Ovary (tissue), 9 donors: ENCODE measurements around the gene TMEM54. TPM values are rescaled to one million over a fixed set of nuclear protein-coding genes. Genes with fewer than 3 reads are reported as not detected.

Experiments used
- DNase-seq, 5 donors: peaks; one replicate each; pipeline ENCODE4 v3.0.0-alpha.2; 2019 to 2020
- H3K27ac ChIP-seq, 2 donors: fragments of 200-600 bp; one replicate each; pipeline versions ENCODE4 v1.5.1 to v1.8.0; 2019 to 2022
- H3K27me3 ChIP-seq: fragments of 200-600 bp; one replicate; pipeline ENCODE4 v1.8.0; 2022
- H3K36me3 ChIP-seq: fragments of 200-600 bp; sonication (generic); one replicate; pipeline ENCODE4 v1.5.1; 2019
- H3K4me1 ChIP-seq: one replicate; pipeline ENCODE4 v1.8.1; 2013; ENCODE audit warnings: mild to moderate bottlenecking, moderate library complexity; ENCODE audit not compliant: insufficient read depth
- H3K4me3 ChIP-seq: fragments of 200-600 bp; sonication (generic); one replicate; pipeline ENCODE4 v1.5.1; 2017
- H3K9me3 ChIP-seq, 2 donors: fragments of 200-600 bp in 1 of 2; sonication (generic) in 1 of 2; one replicate each; pipeline versions ENCODE4 v1.5.1 to v1.8.1; 2013 to 2019; ENCODE audit warnings: mild to moderate bottlenecking in 1 of 2, moderate library complexity in 1 of 2
- CTCF ChIP-seq, 3 donors: fragments of 450-650 bp in 2 of 3; fragments of 200-600 bp in 1 of 3; IDR thresholded peaks; one replicate each; pipeline versions ENCODE4 v1.5.1 to v1.8.0; 2016 to 2022; ENCODE audit warnings: antibody characterized with exemption in 3 of 3, mild to moderate bottlenecking in 1 of 3
- EP300 ChIP-seq: sonication (generic); formaldehyde crosslinking; IDR thresholded peaks from one replicate; pipeline ENCODE4 v1.6.1; 2017; ENCODE audit warnings: antibody characterized with exemption
- POLR2A ChIP-seq: fragments of 450-650 bp; IDR thresholded peaks from one replicate; pipeline ENCODE4 v1.6.1; 2017; ENCODE audit warnings: antibody characterized with exemption, mild to moderate bottlenecking, moderate library complexity
- WGBS, 3 donors: extraction: QIAGEN DNeasy Blood & Tissue Kit in 1 of 3; methylation state at CpG; one replicate each; pipeline versions ENCODE4 v1.1.5 to v1.1.7; 2013 to 2017; 5-methylcytosine and 5-hydroxymethylcytosine counted together
- intact Hi-C, 4 donors: fragments of 100-400 bp; cut with DNase I; formaldehyde crosslinking; loops; one replicate each; pipeline versions ENCODE4 v1.11.0 to v1.15.1; 2022 to 2023
- polyA plus RNA-seq, 2 donors: library from polyadenylated mRNA; stranded (reverse); fragments of 200-250 nt in 1 of 2; fragments of 350-450 nt in 1 of 2; fragmentation: Illumina TruSeq in 1 of 2; extraction: RNeasy Lipid Tissue Mini Kit (QIAGEN cat#74804) in 1 of 2; gene quantifications; one replicate each; pipeline ENCODE4 v1.2.3, GENCODE V29; 2013 to 2014
- total RNA-seq, 7 donors: library from RNA; depleted of rRNA in 2 of 7; stranded (reverse); fragments of >200 nt in 2 of 7; fragmentation: NEBNext Ultra II Directional in 3 of 7; extraction: Animal tissue kit (Norgen Biotek cat#: 25700) in 3 of 7; gene quantifications; one replicate each; pipeline versions ENCODE4 v1.1.0 to v1.2.4, GENCODE V29; 2016 to 2023
- donor health status: DM: no; HTN: no; CAD: no; lungs with moderate emphysema.
- donor health status: DM: no; HTN: no; CAD: no.
- donor health status: Bipolar disorder and iron deficiency.
- donor health status: DM: yes; HTN: yes; CAD: no.
- donor health status: DM: no; HTN: no; CAD: no.
- donor health status: DM: yes; HTN: yes; CAD: no.

Gene TMEM54
- total and polyA plus RNA-seq, 9 donors, result 0.85 to 64.0 (median 23.3) TPM

- no peak for DNase-seq
- H3K9me3 ChIP-seq, result no peaks in the 10 kb centered on the region
- 66 to 70% (median 67%) methylated on average over 3 of the region's 3 CpGs for WGBS, 3 donors
- H3K27me3 ChIP-seq, result no peaks in the 10 kb centered on the region
- intact Hi-C loops, result no loop called here
- no peak overlapping the region for H3K4me3 ChIP-seq
- H3K4me1 ChIP-seq, result peaks cover 13% of the 10 kb centered on the region
- no peaks in the 10 kb centered on the region for H3K36me3 ChIP-seq
- TF ChIP-seq EP300 (no peak), CTCF (IDR thresholded peaks at IDR 0.05) (no peak), POLR2A (no peak)
- H3K27ac ChIP-seq, result no peak overlapping the region
Observed at GRCh38 chr1:32861904-32862695, 39.1 kb downstream of the TMEM54 start.

GRCh38 chr1:32860566-32860965, 40.6 kb downstream of the TMEM54 start:
- no peak for TF ChIP-seq POLR2A
- TF ChIP-seq EP300, result no peak
- TF ChIP-seq CTCF (IDR thresholded peaks at IDR 0.05), result no peak
- Histone ChIP-seq H3K4me1 (peaks cover 11% of the 10 kb centered on the region), H3K36me3 (no peaks in the 10 kb centered on the region), H3K27ac (no peak overlapping the region), H3K4me3 (no peak overlapping the region), H3K9me3 (no peaks in the 10 kb centered on the region), H3K27me3 (no peaks in the 10 kb centered on the region)
- no peak for DNase-seq
- intact Hi-C loops, result no loop called here

- intact Hi-C loops, result no loop called here
- Histone ChIP-seq H3K36me3 (no peaks in the 10 kb centered on the region), H3K27ac (no peak overlapping the region), H3K27me3 (no peaks in the 10 kb centered on the region), H3K4me3 (no peak overlapping the region), H3K4me1 (peaks cover 11% of the 10 kb centered on the region), H3K9me3 (no peaks in the 10 kb centered on the region)
- no peak for DNase-seq
- 95 to 99% (median 98%) methylated on average over 2 of the region's 2 CpGs for WGBS, 3 donors
- TF ChIP-seq POLR2A (no peak), EP300 (no peak), CTCF (IDR thresholded peaks at IDR 0.05) (no peak)
Observed at GRCh38 chr1:32859915-32860314, 41.3 kb downstream of the TMEM54 start.

GRCh38 chr1:32858791-32859190, 42.4 kb downstream of the TMEM54 start:
- WGBS, 3 donors, result 88 to 90% (median 88%) methylated on average over 7 of the region's 7 CpGs
- Histone ChIP-seq H3K36me3 (no peaks in the 10 kb centered on the region), H3K27ac (no peak overlapping the region), H3K27me3 (no peaks in the 10 kb centered on the region), H3K9me3 (no peaks in the 10 kb centered on the region), H3K4me3 (no peak overlapping the region), H3K4me1 (peaks cover 9% of the 10 kb centered on the region)
- TF ChIP-seq CTCF (IDR thresholded peaks at IDR 0.05), result no peak
- TF ChIP-seq EP300, result no peak
- no peak for TF ChIP-seq POLR2A
- no peak for DNase-seq
- intact Hi-C loops, result no loop called here
